Osteocyte (in vitro differentiated cells): ENCODE measurements around the gene ATG14. TPM values are rescaled to one million over a fixed set of nuclear protein-coding genes. Genes with fewer than 3 reads are reported as not detected.

Experiments used
- DNase-seq: peaks from one replicate; pipeline ENCODE4 v3.0.0; 2021; ENCODE audit warnings: mixed read lengths; ENCODE audit not compliant: unreplicated experiment; ENCODE audit errors: extremely low spot score
- H3K27ac Mint-ChIP-seq: one replicate; pipeline ENCODE4 v1.8.0; 2021; ENCODE audit warnings: mild to moderate bottlenecking, mixed read lengths; ENCODE audit not compliant: unreplicated experiment
- H3K27me3 Mint-ChIP-seq: one replicate; pipeline ENCODE4 v1.8.0; 2021; ENCODE audit warnings: mixed read lengths; ENCODE audit not compliant: unreplicated experiment
- H3K36me3 Mint-ChIP-seq: one replicate; pipeline ENCODE4 v1.8.0; 2021; ENCODE audit warnings: mixed read lengths; ENCODE audit not compliant: unreplicated experiment
- H3K4me1 Mint-ChIP-seq: one replicate; pipeline ENCODE4 v1.8.0; 2021; ENCODE audit warnings: mixed read lengths; ENCODE audit not compliant: unreplicated experiment
- H3K4me3 Mint-ChIP-seq: one replicate; pipeline ENCODE4 v1.8.0; 2021; ENCODE audit warnings: mild to moderate bottlenecking, moderate library complexity, mixed read lengths; ENCODE audit not compliant: unreplicated experiment
- H3K9me3 Mint-ChIP-seq: one replicate; pipeline ENCODE4 v1.8.0; 2021; ENCODE audit warnings: mixed read lengths; ENCODE audit not compliant: unreplicated experiment
- total RNA-seq: library from RNA; stranded (reverse); gene quantifications from 2 replicates; pipeline ENCODE4 v1.2.1, GENCODE V29; 2021
- TF ChIP-seq, protein P1 (sequence below): fragments of 200-600 bp; sonication (generic); IDR thresholded peaks from 2 replicates; pipeline ENCODE4 v1.5.0; 2021; ENCODE audit warnings: antibody characterized with exemption, mild to moderate bottlenecking, moderate library complexity

Gene ATG14
- total RNA-seq, 1 donor from 2014 or later: 13.8 TPM

GRCh38 chr14:55332654-55333570 lies 78.7 kb downstream of the ATG14 start:
- Mint-ChIP-seq H3K27ac (peak overlapping the region; percentile 45), H3K36me3 (no peaks in the 10 kb centered on the region), H3K4me3 (no peak overlapping the region), H3K4me1 (peaks cover 48% of the 10 kb centered on the region), H3K27me3 (no peaks in the 10 kb centered on the region), H3K9me3 (no peaks in the 10 kb centered on the region)
- no peak for DNase-seq
- TF ChIP-seq, protein P1, sequence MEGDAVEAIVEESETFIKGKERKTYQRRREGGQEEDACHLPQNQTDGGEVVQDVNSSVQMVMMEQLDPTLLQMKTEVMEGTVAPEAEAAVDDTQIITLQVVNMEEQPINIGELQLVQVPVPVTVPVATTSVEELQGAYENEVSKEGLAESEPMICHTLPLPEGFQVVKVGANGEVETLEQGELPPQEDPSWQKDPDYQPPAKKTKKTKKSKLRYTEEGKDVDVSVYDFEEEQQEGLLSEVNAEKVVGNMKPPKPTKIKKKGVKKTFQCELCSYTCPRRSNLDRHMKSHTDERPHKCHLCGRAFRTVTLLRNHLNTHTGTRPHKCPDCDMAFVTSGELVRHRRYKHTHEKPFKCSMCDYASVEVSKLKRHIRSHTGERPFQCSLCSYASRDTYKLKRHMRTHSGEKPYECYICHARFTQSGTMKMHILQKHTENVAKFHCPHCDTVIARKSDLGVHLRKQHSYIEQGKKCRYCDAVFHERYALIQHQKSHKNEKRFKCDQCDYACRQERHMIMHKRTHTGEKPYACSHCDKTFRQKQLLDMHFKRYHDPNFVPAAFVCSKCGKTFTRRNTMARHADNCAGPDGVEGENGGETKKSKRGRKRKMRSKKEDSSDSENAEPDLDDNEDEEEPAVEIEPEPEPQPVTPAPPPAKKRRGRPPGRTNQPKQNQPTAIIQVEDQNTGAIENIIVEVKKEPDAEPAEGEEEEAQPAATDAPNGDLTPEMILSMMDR: no peak

DNA sequence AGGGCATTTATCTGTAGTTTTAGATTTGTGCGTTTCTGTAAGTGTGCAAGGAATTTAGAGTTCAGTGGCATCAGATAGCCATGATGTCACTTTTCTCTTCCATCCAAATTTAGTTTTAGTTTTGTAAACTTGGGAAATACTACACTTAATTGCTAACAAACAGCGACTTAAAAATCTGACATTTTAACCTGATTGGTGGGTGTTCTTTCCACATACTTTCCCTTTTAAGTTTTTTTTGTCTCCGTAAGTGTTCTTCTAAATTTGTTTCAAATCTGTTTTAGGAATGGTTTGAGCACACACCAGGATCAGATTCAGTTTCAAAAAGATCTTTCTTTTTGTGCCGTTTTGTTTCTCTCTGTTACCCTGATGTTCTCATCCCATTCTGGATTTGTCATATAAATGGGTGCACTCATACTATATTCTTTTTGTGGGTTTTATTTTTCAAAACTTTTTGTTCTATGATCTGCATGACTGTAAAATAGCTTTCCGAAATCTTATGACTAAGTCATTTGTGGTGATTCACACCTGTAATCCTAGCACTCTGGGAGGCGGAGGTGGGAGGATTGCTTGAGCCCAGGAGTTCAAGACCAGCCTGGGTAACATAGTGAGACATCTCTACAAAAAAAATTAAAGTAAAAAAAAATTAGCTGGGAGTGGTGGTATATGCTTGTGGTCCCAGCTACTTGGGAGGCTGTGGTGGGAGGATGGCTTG lies 81.5 kb downstream of the ATG14 start:
- Mint-ChIP-seq H3K27ac (peak overlapping the region; percentile 9), H3K4me3 (no peak overlapping the region), H3K36me3 (peaks cover 3% of the 10 kb centered on the region), H3K4me1 (peaks cover 38% of the 10 kb centered on the region), H3K9me3 (no peaks in the 10 kb centered on the region), H3K27me3 (no peaks in the 10 kb centered on the region)
- no peak for DNase-seq
- TF ChIP-seq, protein P1: no peak

DNA sequence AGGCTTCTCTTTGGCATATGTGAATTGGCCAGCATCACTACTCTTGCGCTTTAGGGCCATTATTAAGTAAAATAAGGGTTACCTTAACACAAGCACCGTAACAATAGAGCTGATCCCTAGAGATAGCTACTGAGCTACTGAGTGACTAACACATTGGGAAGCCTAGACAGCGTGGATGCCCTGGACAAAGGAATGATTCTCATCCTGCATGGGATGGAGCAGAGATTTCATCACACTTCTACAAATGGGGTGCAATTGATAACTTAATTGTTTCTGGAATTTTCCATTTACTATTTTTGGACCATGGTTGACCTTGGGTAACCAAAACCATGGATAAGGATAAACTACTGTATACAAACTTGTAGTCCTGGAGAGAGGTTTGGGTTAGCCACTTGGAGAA lies 83.3 kb downstream of the ATG14 start:
- H3K4me1 Mint-ChIP-seq: peaks cover 22% of the 10 kb centered on the region
- H3K4me3 Mint-ChIP-seq: no peak overlapping the region
- no peak overlapping the region for H3K27ac Mint-ChIP-seq
- no peak for DNase-seq
- TF ChIP-seq, protein P1: no peak
- no peaks in the 10 kb centered on the region for H3K27me3 Mint-ChIP-seq
- H3K36me3 Mint-ChIP-seq: peaks cover 8% of the 10 kb centered on the region
- no peaks in the 10 kb centered on the region for H3K9me3 Mint-ChIP-seq

- peaks cover 12% of the 10 kb centered on the region for H3K4me1 Mint-ChIP-seq
- no peak overlapping the region for H3K27ac Mint-ChIP-seq
- no peaks in the 10 kb centered on the region for H3K27me3 Mint-ChIP-seq
- H3K9me3 Mint-ChIP-seq: no peaks in the 10 kb centered on the region
- no peak for DNase-seq
- TF ChIP-seq, protein P1: no peak
- H3K36me3 Mint-ChIP-seq: peaks cover 9% of the 10 kb centered on the region
- no peak overlapping the region for H3K4me3 Mint-ChIP-seq
Measured at GRCh38 chr14:55327179-55327578, 84.5 kb downstream of the ATG14 start.

- H3K4me3 Mint-ChIP-seq: no peak overlapping the region
- peaks cover 9% of the 10 kb centered on the region for H3K36me3 Mint-ChIP-seq
- H3K9me3 Mint-ChIP-seq: no peaks in the 10 kb centered on the region
- TF ChIP-seq, protein P1: no peak
- DNase-seq: no peak
- H3K27ac Mint-ChIP-seq: no peak overlapping the region
- no peaks in the 10 kb centered on the region for H3K27me3 Mint-ChIP-seq
- peaks cover 10% of the 10 kb centered on the region for H3K4me1 Mint-ChIP-seq
Measured at GRCh38 chr14:55324812-55325211, 86.8 kb downstream of the ATG14 start.
